Activated naive CD8-positive, alpha-beta T cell treated with anti-CD3 and anti-CD28 coated beads for 36 hours (primary cell): ENCODE data around the gene KCTD5. TPM values are rescaled to one million over a fixed set of nuclear protein-coding genes. Genes with fewer than 3 reads are reported as not detected.
"Not testable (repeated sequence)": the region's sequence is repeated elsewhere in the genome, so short reads cannot be mapped to it uniquely, and the experiment has no call there.

ENCODE experiments used
- DNase-seq: peaks from one replicate; pipeline ENCODE4 v3.0.0; 2021
- H3K27ac Mint-ChIP-seq: one replicate; pipeline ENCODE4 v1.8.0; 2022; ENCODE audit warnings: mild to moderate bottlenecking, moderate library complexity, mixed read lengths
- H3K27me3 Mint-ChIP-seq: one replicate; pipeline ENCODE4 v1.8.0; 2022; ENCODE audit warnings: mild to moderate bottlenecking, mixed read lengths
- H3K36me3 Mint-ChIP-seq: one replicate; pipeline ENCODE4 v1.8.0; 2021; ENCODE audit warnings: mild to moderate bottlenecking, mixed read lengths
- H3K4me1 Mint-ChIP-seq: one replicate; pipeline ENCODE4 v1.8.0; 2021; ENCODE audit warnings: mixed read lengths
- H3K4me3 Mint-ChIP-seq: one replicate; pipeline ENCODE4 v1.8.0; 2022; ENCODE audit warnings: mild to moderate bottlenecking, moderate library complexity, mixed read lengths
- H3K9me3 Mint-ChIP-seq: one replicate; pipeline ENCODE4 v1.8.0; 2022; ENCODE audit warnings: mixed read lengths
- total RNA-seq, 2 experiments: library from RNA; stranded (reverse); gene quantifications; one replicate each; pipeline ENCODE4 v1.2.3, GENCODE V29; 2021

The KCTD5 gene
- total RNA-seq, 2 experiments from 2014 or later = 29.2 to 29.3 TPM

- H3K27ac Mint-ChIP-seq, H3K4me3 Mint-ChIP-seq, H3K9me3 Mint-ChIP-seq, H3K27me3 Mint-ChIP-seq, H3K36me3 Mint-ChIP-seq, DNase-seq: not testable (repeated sequence)
- peaks cover 26% of the 10 kb centered on the region for H3K4me1 Mint-ChIP-seq
These were observed 3.8 kb downstream of the KCTD5 start for GRCh38 chr16:2686075-2686474.

- H3K4me1 Mint-ChIP-seq = peaks cover 26% of the 10 kb centered on the region
- no peaks in the 10 kb centered on the region for H3K27me3 Mint-ChIP-seq
- H3K27ac Mint-ChIP-seq = peak overlapping the region; percentile 88
- peaks cover 5% of the 10 kb centered on the region for H3K36me3 Mint-ChIP-seq
- no peaks in the 10 kb centered on the region for H3K9me3 Mint-ChIP-seq
- peak overlapping the region; percentile 61 for H3K4me3 Mint-ChIP-seq
- DNase-seq = peak; percentile 47
These were observed 4.7 kb downstream of the KCTD5 start for GRCh38 chr16:2686912-2687507.

- Mint-ChIP-seq H3K9me3 (no peaks in the 10 kb centered on the region), H3K4me3 (peak overlapping the region; percentile 61), H3K36me3 (peaks cover 3% of the 10 kb centered on the region)
These were observed 5.4 kb downstream of the KCTD5 start for GRCh38 chr16:2687531-2688308.

GRCh38 chr16:2689422-2689821 is 7.1 kb downstream of the KCTD5 start:
- not testable (repeated sequence) for H3K36me3 Mint-ChIP-seq, H3K27ac Mint-ChIP-seq, DNase-seq, H3K9me3 Mint-ChIP-seq, H3K4me3 Mint-ChIP-seq, H3K27me3 Mint-ChIP-seq
- peaks cover 20% of the 10 kb centered on the region for H3K4me1 Mint-ChIP-seq

More at GRCh38 chr16:2687531-2688308, 5.4 kb downstream of the KCTD5 start:
- Mint-ChIP-seq H3K4me1 (peaks cover 26% of the 10 kb centered on the region), H3K27me3 (no peaks in the 10 kb centered on the region), H3K27ac (peak overlapping the region; percentile 88)
- no peak for DNase-seq

- Mint-ChIP-seq H3K36me3 (no peaks in the 10 kb centered on the region), H3K9me3 (no peaks in the 10 kb centered on the region), H3K27me3 (no peaks in the 10 kb centered on the region), H3K4me3 (no peak overlapping the region), H3K4me1 (peaks cover 16% of the 10 kb centered on the region), H3K27ac (no peak overlapping the region)
- DNase-seq = no peak
These were observed 7.9 kb downstream of the KCTD5 start for GRCh38 chr16:2689968-2690801.

GRCh38 chr16:2690852-2691251 is 8.5 kb downstream of the KCTD5 start:
- Mint-ChIP-seq H3K4me1 (peaks cover 14% of the 10 kb centered on the region), H3K4me3 (no peak overlapping the region), H3K36me3 (no peaks in the 10 kb centered on the region), H3K27me3 (no peaks in the 10 kb centered on the region), H3K9me3 (no peaks in the 10 kb centered on the region), H3K27ac (no peak overlapping the region)
- DNase-seq = no peak

- Mint-ChIP-seq H3K27ac (no peak overlapping the region), H3K4me3 (no peak overlapping the region), H3K4me1 (peaks cover 13% of the 10 kb centered on the region), H3K9me3 (no peaks in the 10 kb centered on the region), H3K27me3 (no peaks in the 10 kb centered on the region), H3K36me3 (peaks cover 1% of the 10 kb centered on the region)
- DNase-seq = no peak
These were observed 9.3 kb downstream of the KCTD5 start for GRCh38 chr16:2691491-2692248.

- DNase-seq = no peak
- Mint-ChIP-seq H3K4me1 (peaks cover 6% of the 10 kb centered on the region), H3K36me3 (peaks cover 5% of the 10 kb centered on the region), H3K27ac (no peak overlapping the region), H3K4me3 (no peak overlapping the region), H3K27me3 (no peaks in the 10 kb centered on the region), H3K9me3 (no peaks in the 10 kb centered on the region)
These were observed 10.1 kb downstream of the KCTD5 start for GRCh38 chr16:2692251-2692947.

GRCh38 chr16:2692948-2693651 is 10.8 kb downstream of the KCTD5 start:
- Mint-ChIP-seq H3K4me1 (no peaks in the 10 kb centered on the region), H3K4me3 (no peak overlapping the region), H3K9me3 (no peaks in the 10 kb centered on the region), H3K36me3 (peaks cover 5% of the 10 kb centered on the region), H3K27me3 (no peaks in the 10 kb centered on the region), H3K27ac (no peak overlapping the region)
- no peak for DNase-seq

GRCh38 chr16:2696601-2697250 is 14.4 kb downstream of the KCTD5 start:
- H3K9me3 Mint-ChIP-seq, H3K36me3 Mint-ChIP-seq, H3K4me1 Mint-ChIP-seq, H3K27ac Mint-ChIP-seq, DNase-seq, H3K4me3 Mint-ChIP-seq, H3K27me3 Mint-ChIP-seq: not testable (repeated sequence)

- Mint-ChIP-seq H3K36me3 (peaks cover 5% of the 10 kb centered on the region), H3K4me1 (no peaks in the 10 kb centered on the region), H3K27ac (no peak overlapping the region), H3K9me3 (no peaks in the 10 kb centered on the region), H3K27me3 (no peaks in the 10 kb centered on the region), H3K4me3 (no peak overlapping the region)
- DNase-seq = no peak
These were observed 15.2 kb downstream of the KCTD5 start for GRCh38 chr16:2697401-2697948.

- peaks cover 5% of the 10 kb centered on the region for H3K36me3 Mint-ChIP-seq
- no peak for DNase-seq
- H3K27me3 Mint-ChIP-seq = no peaks in the 10 kb centered on the region
- no peaks in the 10 kb centered on the region for H3K4me1 Mint-ChIP-seq
- H3K9me3 Mint-ChIP-seq = no peaks in the 10 kb centered on the region
- no peak overlapping the region for H3K27ac Mint-ChIP-seq
- H3K4me3 Mint-ChIP-seq = no peak overlapping the region
These were observed 16.0 kb downstream of the KCTD5 start for GRCh38 chr16:2698103-2698870.
